RWPE2 (cell line): ENCODE measurements around the gene APOM.

Experiments
- ATAC-seq: fragments of 200-7000 bp; cut with Tn5 transposase; 3 replicates; pipeline ENCODE4 v1.9.1; 2021; ENCODE audit warnings: low read depth
- DNase-seq: peaks from one replicate; pipeline ENCODE4 v3.0.0-alpha.2; 2020; ENCODE audit warnings: low spot score
- H3K27ac ChIP-seq: fragments of 450-650 bp; 2 replicates; pipeline ENCODE4 v1.5.1; 2017; ENCODE audit warnings: mild to moderate bottlenecking; ENCODE audit not compliant: poor library complexity, severe bottlenecking
- H3K27me3 ChIP-seq: fragments of 250-450 bp; sonication (Bioruptor Pico); 2 replicates; pipeline ENCODE4 v1.5.1; 2021; ENCODE audit warnings: mild to moderate bottlenecking, moderate library complexity; ENCODE audit not compliant: insufficient read depth, poor library complexity, severe bottlenecking
- H3K36me3 ChIP-seq: fragments of 250-450 bp; sonication (Bioruptor Pico); 2 replicates; pipeline ENCODE4 v1.5.1; 2020; ENCODE audit warnings: low read depth, mild to moderate bottlenecking, moderate library complexity
- H3K4me1 ChIP-seq: fragments of 250-450 bp; sonication (Bioruptor Pico); 2 replicates; pipeline ENCODE4 v1.5.1; 2021; ENCODE audit warnings: mild to moderate bottlenecking, moderate library complexity; ENCODE audit not compliant: insufficient read depth, poor library complexity, severe bottlenecking
- H3K4me3 ChIP-seq: fragments of 250-450 bp; sonication (Bioruptor Pico); 2 replicates; pipeline ENCODE4 v1.5.1; 2021; ENCODE audit warnings: mild to moderate bottlenecking, moderate library complexity; ENCODE audit not compliant: severe bottlenecking
- H3K9me3 ChIP-seq: fragments of 250-450 bp; sonication (Bioruptor Pico); 2 replicates; pipeline ENCODE4 v1.5.1; 2021; ENCODE audit warnings: mild to moderate bottlenecking, moderate library complexity; ENCODE audit not compliant: severe bottlenecking
- CTCF ChIP-seq: fragments of 450-650 bp; IDR thresholded peaks from one replicate; pipeline ENCODE4 v1.5.1; 2017; ENCODE audit warnings: mild to moderate bottlenecking, moderate library complexity; ENCODE audit not compliant: poor library complexity, severe bottlenecking

APOM gene

GRCh38 chr6:31681135-31681671, 25.5 kb downstream of the APOM start:
- peak; percentile 25 for TF ChIP-seq CTCF
- H3K36me3 ChIP-seq: no peaks in the 10 kb centered on the region
- H3K4me3 ChIP-seq: peak overlapping the region; percentile 33
- H3K27me3 ChIP-seq: no peaks in the 10 kb centered on the region
- no peaks in the 10 kb centered on the region for H3K4me1 ChIP-seq
- H3K27ac ChIP-seq: peak overlapping the region; percentile 52
- H3K9me3 ChIP-seq: no peaks in the 10 kb centered on the region
- ATAC-seq (peak; percentile 60), DNase-seq (no peak)

GRCh38 chr6:31683591-31683990, 27.9 kb downstream of the APOM start:
- peaks cover 4% of the 10 kb centered on the region for H3K36me3 ChIP-seq
- ATAC-seq (no peak), DNase-seq (no peak)
- no peak overlapping the region for H3K27ac ChIP-seq
- H3K9me3 ChIP-seq: no peaks in the 10 kb centered on the region
- TF ChIP-seq CTCF: no peak
- H3K27me3 ChIP-seq: no peaks in the 10 kb centered on the region
- no peak overlapping the region for H3K4me3 ChIP-seq
- H3K4me1 ChIP-seq: no peaks in the 10 kb centered on the region

GRCh38 chr6:31686483-31686882, 30.8 kb downstream of the APOM start:
- H3K4me3 ChIP-seq: no peak overlapping the region
- DNase-seq (no peak), ATAC-seq (no peak)
- H3K27me3 ChIP-seq: no peaks in the 10 kb centered on the region
- H3K4me1 ChIP-seq: no peaks in the 10 kb centered on the region
- no peak for TF ChIP-seq CTCF
- H3K27ac ChIP-seq: no peak overlapping the region
- peaks cover 22% of the 10 kb centered on the region for H3K36me3 ChIP-seq
- H3K9me3 ChIP-seq: no peaks in the 10 kb centered on the region

DNA sequence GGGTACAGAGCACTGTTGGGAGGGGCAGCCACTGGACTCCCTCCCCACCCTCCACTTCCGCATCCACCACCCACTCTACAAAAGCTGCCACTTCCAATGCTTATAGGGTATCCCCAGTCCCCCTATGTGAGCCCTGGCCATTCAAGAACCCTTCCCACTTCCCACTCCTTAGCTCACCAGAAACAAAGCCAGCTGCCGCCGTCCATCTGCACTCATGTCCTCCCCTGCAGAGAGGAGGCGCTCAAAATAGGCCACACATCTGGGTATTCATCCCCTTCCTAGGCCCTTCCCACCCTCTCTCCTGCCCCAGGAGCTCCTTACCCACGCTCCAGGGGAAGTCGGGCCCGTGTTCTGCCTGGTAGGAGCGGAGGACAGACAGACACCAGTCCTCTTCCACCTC, 31.6 kb downstream of the APOM start:
- Histone ChIP-seq H3K4me1 (no peaks in the 10 kb centered on the region), H3K27ac (no peak overlapping the region), H3K9me3 (no peaks in the 10 kb centered on the region), H3K4me3 (no peak overlapping the region), H3K27me3 (no peaks in the 10 kb centered on the region), H3K36me3 (peaks cover 28% of the 10 kb centered on the region)
- no peak for TF ChIP-seq CTCF
- DNase-seq: no peak
- ATAC-seq: no peak

GRCh38 chr6:31687860-31688693, 32.4 kb downstream of the APOM start:
- no peaks in the 10 kb centered on the region for H3K4me1 ChIP-seq
- no peak for TF ChIP-seq CTCF
- no peaks in the 10 kb centered on the region for H3K27me3 ChIP-seq
- H3K27ac ChIP-seq: no peak overlapping the region
- no peaks in the 10 kb centered on the region for H3K9me3 ChIP-seq
- ATAC-seq (no peak), DNase-seq (no peak)
- H3K36me3 ChIP-seq: peaks cover 31% of the 10 kb centered on the region
- no peak overlapping the region for H3K4me3 ChIP-seq
